ENCODE results near the gene TSPAN9.

DNA sequence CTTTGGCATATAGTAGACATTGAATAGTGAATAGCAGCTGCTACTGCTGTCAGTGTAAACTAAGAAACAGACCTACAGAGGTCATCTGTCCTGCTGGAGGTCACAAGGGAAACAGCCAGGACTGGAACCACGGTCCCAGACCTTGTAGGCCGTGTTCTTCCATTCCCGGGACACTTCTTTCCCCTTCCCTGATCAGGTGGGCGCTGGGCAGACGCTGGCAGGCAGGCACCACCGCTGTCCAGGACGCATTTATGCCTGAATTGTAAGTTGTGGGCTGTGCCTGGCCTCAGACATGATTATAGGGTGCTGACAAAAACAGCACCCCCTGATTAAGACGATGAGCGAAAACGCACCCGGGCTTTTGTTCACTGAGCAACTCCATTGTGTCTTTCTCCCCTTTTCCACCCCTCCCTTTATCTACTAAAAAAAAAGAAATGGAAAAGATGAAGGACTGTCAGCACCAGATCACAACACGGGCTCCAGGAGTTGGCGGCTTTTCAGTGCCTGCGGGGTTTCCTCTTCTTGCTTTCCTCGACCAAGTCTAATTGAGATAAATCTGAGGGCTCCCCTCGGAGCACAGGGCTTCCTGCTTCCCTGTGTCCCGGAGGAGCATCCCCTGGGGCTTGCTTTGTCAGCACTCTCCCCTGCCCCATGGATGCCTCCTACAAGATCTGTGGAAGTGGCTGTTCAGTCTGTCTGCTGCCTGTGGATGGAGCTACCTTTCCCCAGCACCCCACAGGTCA is 80.6 kb downstream of the TSPAN9 start:
- TF ChIP-seq, protein P1, sequence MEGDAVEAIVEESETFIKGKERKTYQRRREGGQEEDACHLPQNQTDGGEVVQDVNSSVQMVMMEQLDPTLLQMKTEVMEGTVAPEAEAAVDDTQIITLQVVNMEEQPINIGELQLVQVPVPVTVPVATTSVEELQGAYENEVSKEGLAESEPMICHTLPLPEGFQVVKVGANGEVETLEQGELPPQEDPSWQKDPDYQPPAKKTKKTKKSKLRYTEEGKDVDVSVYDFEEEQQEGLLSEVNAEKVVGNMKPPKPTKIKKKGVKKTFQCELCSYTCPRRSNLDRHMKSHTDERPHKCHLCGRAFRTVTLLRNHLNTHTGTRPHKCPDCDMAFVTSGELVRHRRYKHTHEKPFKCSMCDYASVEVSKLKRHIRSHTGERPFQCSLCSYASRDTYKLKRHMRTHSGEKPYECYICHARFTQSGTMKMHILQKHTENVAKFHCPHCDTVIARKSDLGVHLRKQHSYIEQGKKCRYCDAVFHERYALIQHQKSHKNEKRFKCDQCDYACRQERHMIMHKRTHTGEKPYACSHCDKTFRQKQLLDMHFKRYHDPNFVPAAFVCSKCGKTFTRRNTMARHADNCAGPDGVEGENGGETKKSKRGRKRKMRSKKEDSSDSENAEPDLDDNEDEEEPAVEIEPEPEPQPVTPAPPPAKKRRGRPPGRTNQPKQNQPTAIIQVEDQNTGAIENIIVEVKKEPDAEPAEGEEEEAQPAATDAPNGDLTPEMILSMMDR (IDR thresholded peaks at IDR 0.05; ENCODE audit: low read length), result no peak
- TF ChIP-seq EZH2 (IDR thresholded peaks at IDR 0.05; ENCODE audit: borderline replicate concordance, low read length), result no peak

All from OCI-LY1 (cell line).